ENCODE data around the gene CNNM4. TPM values are rescaled to one million over a fixed set of nuclear protein-coding genes. Genes with fewer than 3 reads are reported as not detected.
A peak's percentile ranks its signal among the peaks of the same experiment; 100 is the strongest.

Gene CNNM4
- total RNA-seq, 1 experiment from 2014 or later = 14.0 TPM

DNA sequence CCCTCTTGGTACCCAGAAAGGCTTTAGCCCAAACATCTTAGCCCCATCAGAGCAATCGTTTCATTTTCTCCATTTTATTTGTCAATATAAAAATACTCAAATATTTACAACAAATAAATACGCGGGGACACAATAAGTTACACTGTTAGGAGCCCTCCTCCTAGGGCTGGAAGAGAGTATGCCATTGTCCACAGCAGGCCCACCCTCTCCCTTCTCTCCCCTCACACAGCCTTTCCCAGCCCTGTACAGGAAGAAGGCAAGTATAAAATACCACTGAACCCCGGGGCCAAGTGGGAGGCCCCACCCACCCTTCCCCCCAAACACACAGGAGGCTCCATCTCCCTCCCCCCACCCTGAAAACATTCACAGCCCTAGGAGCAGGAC is 99.0 kb downstream of the CNNM4 start (continued):
- TF ChIP-seq, protein P1, sequence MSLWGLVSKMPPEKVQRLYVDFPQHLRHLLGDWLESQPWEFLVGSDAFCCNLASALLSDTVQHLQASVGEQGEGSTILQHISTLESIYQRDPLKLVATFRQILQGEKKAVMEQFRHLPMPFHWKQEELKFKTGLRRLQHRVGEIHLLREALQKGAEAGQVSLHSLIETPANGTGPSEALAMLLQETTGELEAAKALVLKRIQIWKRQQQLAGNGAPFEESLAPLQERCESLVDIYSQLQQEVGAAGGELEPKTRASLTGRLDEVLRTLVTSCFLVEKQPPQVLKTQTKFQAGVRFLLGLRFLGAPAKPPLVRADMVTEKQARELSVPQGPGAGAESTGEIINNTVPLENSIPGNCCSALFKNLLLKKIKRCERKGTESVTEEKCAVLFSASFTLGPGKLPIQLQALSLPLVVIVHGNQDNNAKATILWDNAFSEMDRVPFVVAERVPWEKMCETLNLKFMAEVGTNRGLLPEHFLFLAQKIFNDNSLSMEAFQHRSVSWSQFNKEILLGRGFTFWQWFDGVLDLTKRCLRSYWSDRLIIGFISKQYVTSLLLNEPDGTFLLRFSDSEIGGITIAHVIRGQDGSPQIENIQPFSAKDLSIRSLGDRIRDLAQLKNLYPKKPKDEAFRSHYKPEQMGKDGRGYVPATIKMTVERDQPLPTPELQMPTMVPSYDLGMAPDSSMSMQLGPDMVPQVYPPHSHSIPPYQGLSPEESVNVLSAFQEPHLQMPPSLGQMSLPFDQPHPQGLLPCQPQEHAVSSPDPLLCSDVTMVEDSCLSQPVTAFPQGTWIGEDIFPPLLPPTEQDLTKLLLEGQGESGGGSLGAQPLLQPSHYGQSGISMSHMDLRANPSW (CRISPR knock-in tag; conservative IDR thresholded peaks at IDR 0.05; ENCODE audit: low read depth) = no peak
- TF ChIP-seq NFYB (CRISPR knock-in tag; conservative IDR thresholded peaks at IDR 0.05; ENCODE audit: low read depth) = no peak

DNA sequence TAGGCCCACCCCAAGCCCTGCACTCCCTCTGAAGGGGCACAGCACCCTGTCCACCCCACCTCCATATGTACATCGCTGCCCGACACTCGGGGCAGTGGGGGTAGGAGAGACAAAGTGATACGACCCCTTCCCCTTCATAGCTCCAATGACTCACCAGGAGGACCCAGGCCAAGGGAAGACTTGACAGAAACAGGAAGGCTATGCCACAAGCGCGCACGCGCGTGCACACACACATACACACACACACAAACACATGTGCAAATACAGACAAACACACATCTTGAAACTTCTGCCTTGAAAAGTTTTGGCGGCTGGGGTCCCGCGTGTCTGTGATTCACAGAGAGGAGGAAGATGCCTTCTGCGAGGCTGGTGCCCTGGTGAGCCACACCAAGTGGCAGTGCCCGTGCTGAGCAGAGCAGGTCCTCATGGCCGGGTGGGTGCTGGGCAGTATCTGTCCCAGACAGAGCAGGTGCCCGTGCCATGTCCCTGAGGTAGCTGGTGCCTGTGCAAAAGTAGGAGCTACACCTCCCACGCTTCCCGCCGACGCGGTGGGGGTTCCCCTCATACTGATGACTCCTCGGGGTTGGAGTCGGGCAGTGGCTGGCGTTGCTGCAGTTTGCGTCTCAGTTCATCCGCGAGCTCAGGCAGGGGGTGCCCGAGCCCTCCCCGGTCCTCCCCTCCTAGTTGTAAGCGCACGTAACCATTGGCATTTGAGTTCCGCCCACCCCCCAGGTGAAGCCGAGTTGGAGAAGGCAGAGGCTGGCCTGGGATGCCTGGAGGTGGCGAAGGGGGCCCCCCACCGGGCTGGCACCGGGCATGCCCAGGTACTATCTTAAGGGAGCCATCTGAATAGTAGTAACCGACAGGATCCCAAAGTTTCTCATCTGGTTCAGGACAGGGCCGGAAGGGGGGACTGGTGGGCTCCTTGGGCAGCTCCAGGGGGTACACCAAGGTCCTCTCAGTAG is 99.6 kb downstream of the CNNM4 start:
- CTCF ChIA-PET = interaction anchor here (0.8 to 5.6 kb wide), 3 partner anchors 8 to 93 kb away, joined by 3 to 252 read pairs (median 25); no protein-coding TSS in a partner anchor
- Mint-ChIP-seq H3K36me3 (peaks cover 31% of the 10 kb centered on the region), H3K4me3 (no peak overlapping the region; the same call in 1 of the 2 replicates), H3K4me1 (peaks cover 21% of the 10 kb centered on the region), H3K27me3 (ENCODE audit: low read depth) (no peaks in the 10 kb centered on the region), H3K27ac (peak overlapping the region; percentile 93), H3K9me3 (no peaks in the 10 kb centered on the region)
- TF ChIP-seq GRHL2 (CRISPR knock-in tag; IDR thresholded peaks at IDR 0.05; ENCODE audit: insufficient replicate concordance, severe bottlenecking) = no peak
- TF ChIP-seq TP53 (CRISPR knock-in tag; IDR thresholded peaks at IDR 0.05) = no peak
- TF ChIP-seq FOXP1 (CRISPR knock-in tag; IDR thresholded peaks at IDR 0.05; ENCODE audit: borderline replicate concordance) = no peak
- DNase-seq (ENCODE audit: low spot score) (no peak), ATAC-seq (no peak)
- POLR2A ChIA-PET = interaction anchor here (1.0 kb wide), 1 partner anchor 8 kb away, joined by 3 read pairs; no protein-coding TSS in a partner anchor

GRCh38 chr2:96861074-96861473 is 100.4 kb downstream of the CNNM4 start:
- Mint-ChIP-seq H3K36me3 (peaks cover 37% of the 10 kb centered on the region), H3K27me3 (ENCODE audit: low read depth) (no peaks in the 10 kb centered on the region), H3K4me3 (no peak overlapping the region), H3K9me3 (no peaks in the 10 kb centered on the region), H3K27ac (no peak overlapping the region), H3K4me1 (peaks cover 21% of the 10 kb centered on the region)
- CTCF ChIA-PET = interaction anchor here (5.6 kb wide), 1 partner anchor 92 kb away, joined by 252 read pairs; no protein-coding TSS in a partner anchor
- DNase-seq (ENCODE audit: low spot score) = no peak
- no peak for ATAC-seq
- POLR2A ChIA-PET = interaction anchor here (1.0 kb wide), 1 partner anchor 8 kb away, joined by 3 read pairs; no protein-coding TSS in a partner anchor
- TF ChIP-seq, protein P2, sequence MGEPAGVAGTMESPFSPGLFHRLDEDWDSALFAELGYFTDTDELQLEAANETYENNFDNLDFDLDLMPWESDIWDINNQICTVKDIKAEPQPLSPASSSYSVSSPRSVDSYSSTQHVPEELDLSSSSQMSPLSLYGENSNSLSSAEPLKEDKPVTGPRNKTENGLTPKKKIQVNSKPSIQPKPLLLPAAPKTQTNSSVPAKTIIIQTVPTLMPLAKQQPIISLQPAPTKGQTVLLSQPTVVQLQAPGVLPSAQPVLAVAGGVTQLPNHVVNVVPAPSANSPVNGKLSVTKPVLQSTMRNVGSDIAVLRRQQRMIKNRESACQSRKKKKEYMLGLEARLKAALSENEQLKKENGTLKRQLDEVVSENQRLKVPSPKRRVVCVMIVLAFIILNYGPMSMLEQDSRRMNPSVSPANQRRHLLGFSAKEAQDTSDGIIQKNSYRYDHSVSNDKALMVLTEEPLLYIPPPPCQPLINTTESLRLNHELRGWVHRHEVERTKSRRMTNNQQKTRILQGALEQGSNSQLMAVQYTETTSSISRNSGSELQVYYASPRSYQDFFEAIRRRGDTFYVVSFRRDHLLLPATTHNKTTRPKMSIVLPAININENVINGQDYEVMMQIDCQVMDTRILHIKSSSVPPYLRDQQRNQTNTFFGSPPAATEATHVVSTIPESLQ (CRISPR knock-in tag; IDR thresholded peaks at IDR 0.05) = no peak
- TF ChIP-seq, protein P3, sequence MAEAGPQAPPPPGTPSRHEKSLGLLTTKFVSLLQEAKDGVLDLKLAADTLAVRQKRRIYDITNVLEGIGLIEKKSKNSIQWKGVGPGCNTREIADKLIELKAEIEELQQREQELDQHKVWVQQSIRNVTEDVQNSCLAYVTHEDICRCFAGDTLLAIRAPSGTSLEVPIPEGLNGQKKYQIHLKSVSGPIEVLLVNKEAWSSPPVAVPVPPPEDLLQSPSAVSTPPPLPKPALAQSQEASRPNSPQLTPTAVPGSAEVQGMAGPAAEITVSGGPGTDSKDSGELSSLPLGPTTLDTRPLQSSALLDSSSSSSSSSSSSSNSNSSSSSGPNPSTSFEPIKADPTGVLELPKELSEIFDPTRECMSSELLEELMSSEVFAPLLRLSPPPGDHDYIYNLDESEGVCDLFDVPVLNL (CRISPR knock-in tag; IDR thresholded peaks at IDR 0.05; ENCODE audit: borderline replicate concordance, low read depth) = no peak
- TF ChIP-seq ZNF416 (CRISPR knock-in tag; IDR thresholded peaks at IDR 0.05) (no peak), SMAD3 (CRISPR knock-in tag; IDR thresholded peaks at IDR 0.05; ENCODE audit: borderline replicate concordance) (no peak), ZSCAN18 (CRISPR knock-in tag; IDR thresholded peaks at IDR 0.05) (no peak), ELF4 (CRISPR knock-in tag; IDR thresholded peaks at IDR 0.05; ENCODE audit: low read depth) (no peak), E2F1 (CRISPR knock-in tag; IDR thresholded peaks at IDR 0.05) (no peak), IRF2 (CRISPR knock-in tag; IDR thresholded peaks at IDR 0.05; ENCODE audit: borderline replicate concordance, low read depth) (no peak), ETV6 (CRISPR knock-in tag; IDR thresholded peaks at IDR 0.05) (no peak)
- TF ChIP-seq, protein P4, sequence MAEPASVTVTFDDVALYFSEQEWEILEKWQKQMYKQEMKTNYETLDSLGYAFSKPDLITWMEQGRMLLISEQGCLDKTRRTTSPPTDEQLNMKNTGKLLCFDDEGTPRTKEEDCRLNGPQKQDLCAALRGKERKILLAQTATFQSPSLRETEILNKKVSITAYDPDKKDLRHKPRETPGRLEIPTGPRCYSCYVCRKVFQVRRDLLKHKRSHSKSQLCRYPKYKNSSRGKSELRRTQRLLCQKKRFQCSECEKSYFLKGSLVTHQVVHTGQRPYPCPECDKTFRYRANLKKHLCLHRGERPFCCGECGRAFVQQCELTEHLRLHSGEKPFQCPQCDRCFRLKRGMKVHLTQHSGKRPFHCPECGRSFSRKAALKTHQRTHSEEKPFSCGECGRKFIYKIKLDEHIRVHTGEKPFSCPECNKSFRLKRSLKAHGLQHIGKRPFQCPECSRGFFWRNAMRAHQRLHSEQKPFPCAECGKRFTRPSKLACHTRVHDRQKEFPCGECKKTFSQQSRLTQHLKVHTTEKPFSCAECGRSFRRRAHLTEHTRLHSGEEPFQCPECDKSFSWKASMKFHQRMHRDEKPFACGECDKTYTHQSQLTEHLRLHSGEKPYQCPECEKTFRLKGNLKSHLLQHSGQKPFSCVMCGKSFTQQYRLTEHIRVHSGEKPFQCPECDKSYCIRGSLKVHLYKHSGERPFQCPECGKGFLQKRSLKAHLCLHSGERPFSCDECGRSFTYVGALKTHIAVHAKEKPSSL (CRISPR knock-in tag; conservative IDR thresholded peaks at IDR 0.05) = no peak
- TF ChIP-seq, protein P5, sequence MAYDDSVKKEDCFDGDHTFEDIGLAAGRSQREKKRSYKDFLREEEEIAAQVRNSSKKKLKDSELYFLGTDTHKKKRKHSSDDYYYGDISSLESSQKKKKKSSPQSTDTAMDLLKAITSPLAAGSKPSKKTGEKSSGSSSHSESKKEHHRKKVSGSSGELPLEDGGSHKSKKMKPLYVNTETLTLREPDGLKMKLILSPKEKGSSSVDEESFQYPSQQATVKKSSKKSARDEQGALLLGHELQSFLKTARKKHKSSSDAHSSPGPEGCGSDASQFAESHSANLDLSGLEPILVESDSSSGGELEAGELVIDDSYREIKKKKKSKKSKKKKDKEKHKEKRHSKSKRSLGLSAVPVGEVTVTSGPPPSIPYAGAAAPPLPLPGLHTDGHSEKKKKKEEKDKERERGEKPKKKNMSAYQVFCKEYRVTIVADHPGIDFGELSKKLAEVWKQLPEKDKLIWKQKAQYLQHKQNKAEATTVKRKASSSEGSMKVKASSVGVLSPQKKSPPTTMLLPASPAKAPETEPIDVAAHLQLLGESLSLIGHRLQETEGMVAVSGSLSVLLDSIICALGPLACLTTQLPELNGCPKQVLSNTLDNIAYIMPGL (CRISPR knock-in tag; IDR thresholded peaks at IDR 0.05) = no peak

Data from WTC11 (cell line).